HG03025 (cell line): Measurements from ENCODE around the gene TFEB.

Experiments used
- ATAC-seq: cut with Tn5 transposase; IDR thresholded peaks from one replicate; pipeline ENCODE4 v1.9.1; 2021; ENCODE audit warnings: mild to moderate bottlenecking, moderate library complexity; ENCODE audit not compliant: unreplicated experiment, low FRiP score

Gene TFEB

GRCh38 chr6:41724586-41725501 lies 10.6 kb downstream of the TFEB start:
- no peak for ATAC-seq

- ATAC-seq = no peak
Observed at GRCh38 chr6:41724228-41724580, 11.2 kb downstream of the TFEB start.

- no peak for ATAC-seq
Observed at GRCh38 chr6:41723530-41724227, 11.7 kb downstream of the TFEB start.

GRCh38 chr6:41722969-41723529 lies 12.4 kb downstream of the TFEB start:
- ATAC-seq = no peak

- no peak for ATAC-seq
Observed at GRCh38 chr6:41721414-41721813, 14.0 kb downstream of the TFEB start.

GRCh38 chr6:41720783-41721182 lies 14.6 kb downstream of the TFEB start:
- no peak for ATAC-seq

GRCh38 chr6:41720262-41720620 lies 15.2 kb downstream of the TFEB start:
- ATAC-seq = no peak

- no peak for ATAC-seq
Observed at GRCh38 chr6:41719436-41720261, 15.8 kb downstream of the TFEB start.

- ATAC-seq = no peak
Observed at GRCh38 chr6:41718828-41719227, 16.6 kb downstream of the TFEB start.

- no peak for ATAC-seq
Observed at GRCh38 chr6:41717392-41717736, 18.0 kb downstream of the TFEB start.

- no peak for ATAC-seq
Observed at GRCh38 chr6:41716516-41717391, 18.7 kb downstream of the TFEB start.

GRCh38 chr6:41715795-41716515 lies 19.5 kb downstream of the TFEB start:
- ATAC-seq = no peak

GRCh38 chr6:41714556-41715273 lies 20.7 kb downstream of the TFEB start:
- ATAC-seq = no peak

GRCh38 chr6:41713650-41714291 lies 21.6 kb downstream of the TFEB start:
- no peak for ATAC-seq

GRCh38 chr6:41713159-41713649 lies 22.2 kb downstream of the TFEB start:
- ATAC-seq = no peak

- ATAC-seq = no peak
Observed at GRCh38 chr6:41712651-41713103, 22.7 kb downstream of the TFEB start.

- ATAC-seq = no peak
Observed at GRCh38 chr6:41711323-41712038, 23.9 kb downstream of the TFEB start.
